ENCODE results near the gene IKBKE. TPM values are rescaled to one million over a fixed set of nuclear protein-coding genes. Genes with fewer than 3 reads are reported as not detected.

IKBKE gene
- total RNA-seq, 2 experiments from 2014 or later, result 15.3 to 17.2 TPM

DNA sequence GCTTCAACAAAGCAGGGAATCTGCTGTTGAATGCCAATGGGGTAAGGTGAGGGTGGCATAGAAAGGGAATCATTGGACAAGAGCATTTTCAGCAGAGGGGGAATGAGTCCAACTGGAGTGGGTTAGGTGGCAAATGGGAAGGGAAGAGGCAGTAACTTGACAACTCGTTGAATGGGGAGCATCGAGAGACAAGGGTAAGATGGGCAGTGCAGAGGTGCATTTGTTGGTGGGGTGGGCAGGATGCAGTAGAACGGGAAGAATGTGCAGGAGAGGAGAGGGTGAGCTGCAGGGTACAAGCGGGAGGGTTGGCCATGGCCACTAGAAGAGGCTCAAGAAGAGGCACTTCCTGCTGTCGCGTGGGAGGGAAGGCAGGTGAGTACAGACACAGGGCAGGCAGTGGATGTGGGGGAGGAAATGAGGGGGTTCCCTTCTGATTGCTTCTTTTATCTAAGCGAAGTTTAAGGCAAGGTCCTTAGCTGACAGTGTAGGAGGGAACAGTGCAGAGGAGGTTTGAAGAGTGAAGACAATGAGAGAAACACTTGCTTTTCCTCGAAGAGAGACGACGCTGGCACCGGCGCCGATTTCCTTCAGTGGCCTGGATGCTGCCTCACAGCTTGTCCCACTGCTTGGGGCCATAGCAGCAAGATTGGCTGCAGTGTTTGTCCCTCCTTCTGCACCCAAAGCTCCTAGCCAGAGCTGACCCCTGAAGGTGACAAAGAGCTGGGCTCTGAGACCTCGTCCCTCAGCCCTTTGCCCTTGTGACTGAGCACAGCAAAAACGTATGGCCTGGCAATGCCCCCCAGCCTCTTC is 3.2 kb upstream of the IKBKE start:
- POLR2A ChIA-PET, result no interaction called here
- H3K36me3 Mint-ChIP-seq (ENCODE audit: low read depth), result peaks cover 5% of the 10 kb centered on the region

DNA sequence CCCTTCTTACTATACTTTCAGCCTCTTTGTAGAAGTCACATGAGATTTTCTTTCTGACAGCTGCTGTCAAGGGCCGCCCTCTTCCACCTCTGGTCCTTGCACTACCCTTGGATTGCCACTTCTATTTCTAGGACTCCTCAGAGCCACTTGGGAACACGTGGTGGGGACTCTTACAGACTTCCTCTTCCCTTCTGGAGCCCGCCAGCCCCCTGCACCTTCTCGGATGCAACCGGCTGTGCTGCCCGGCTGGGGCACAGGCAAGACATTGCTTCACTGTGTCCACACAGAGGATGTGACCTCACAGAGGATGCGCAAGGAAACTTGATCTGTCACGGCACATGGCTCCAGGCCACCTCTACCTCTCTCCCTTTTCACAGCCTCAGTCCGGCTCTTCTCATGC is 2.4 kb upstream of the IKBKE start:
- peak; percentile 38 for DNase-seq
- POLR2A ChIA-PET, result no interaction called here
- no peaks in the 10 kb centered on the region for H3K27me3 Mint-ChIP-seq
- H3K36me3 Mint-ChIP-seq (ENCODE audit: low read depth), result peaks cover 10% of the 10 kb centered on the region
- intact Hi-C loops (cut with DNase I, micrococcal nuclease), result no loop called here
- no peak for ATAC-seq
- H3K9me3 Mint-ChIP-seq (ENCODE audit: low read depth), result no peaks in the 10 kb centered on the region
- H3K27ac Mint-ChIP-seq, result peak overlapping the region; percentile 61
- CTCF ChIA-PET, result interaction anchor here (0.6 to 1.2 kb wide), 3 partner anchors 9 to 135 kb away, joined by 3 to 5 read pairs (median 3); no protein-coding TSS in a partner anchor
- no peak overlapping the region for H3K4me3 Mint-ChIP-seq
- peaks cover 94% of the 10 kb centered on the region for H3K4me1 Mint-ChIP-seq

More for the DNA sequence above, 3.2 kb upstream of the IKBKE start:
- Mint-ChIP-seq H3K9me3 (ENCODE audit: low read depth) (no peaks in the 10 kb centered on the region), H3K27me3 (no peaks in the 10 kb centered on the region), H3K4me3 (no peak overlapping the region), H3K27ac (peak overlapping the region; percentile 10), H3K4me1 (peaks cover 90% of the 10 kb centered on the region)
- CTCF ChIA-PET, result interaction anchor here (0.6 to 1.3 kb wide), 5 partner anchors 10 to 198 kb away, joined by 3 to 8 read pairs (median 4); no protein-coding TSS in a partner anchor
- intact Hi-C loops (cut with DNase I, micrococcal nuclease), result no loop called here
- no peak for ATAC-seq
- peak; percentile 51 for DNase-seq

DNA sequence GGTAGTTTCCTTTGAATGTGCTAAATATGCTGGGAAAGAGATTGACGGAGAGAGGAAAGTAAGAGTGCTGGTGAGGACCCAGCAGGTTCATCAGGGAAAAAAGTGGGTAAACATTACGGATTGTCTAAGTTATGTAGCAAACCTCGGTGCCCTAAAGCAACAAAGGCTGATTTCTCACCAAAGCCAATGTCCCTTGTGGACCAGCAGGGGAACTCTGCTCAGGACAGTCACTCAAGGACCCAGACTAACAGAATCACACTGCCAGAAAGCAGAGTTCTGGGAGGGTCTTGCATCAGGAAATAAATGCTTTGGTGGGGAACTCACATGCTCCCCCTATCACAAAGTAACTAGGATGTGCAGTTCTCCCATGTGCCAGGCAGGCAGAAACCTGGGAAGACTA is 1.7 kb upstream of the IKBKE start:
- H3K9me3 Mint-ChIP-seq (ENCODE audit: low read depth), result no peaks in the 10 kb centered on the region
- no peak for ATAC-seq
- H3K4me3 Mint-ChIP-seq, result no peak overlapping the region
- H3K4me1 Mint-ChIP-seq, result peaks cover 93% of the 10 kb centered on the region
- no peak for DNase-seq
- H3K27ac Mint-ChIP-seq, result peak overlapping the region; percentile 61
- ChIA-PET POLR2A (no interaction called here), CTCF (no interaction called here)
- H3K36me3 Mint-ChIP-seq (ENCODE audit: low read depth), result peaks cover 16% of the 10 kb centered on the region
- intact Hi-C loops (cut with DNase I, micrococcal nuclease), result no loop called here
- H3K27me3 Mint-ChIP-seq, result no peaks in the 10 kb centered on the region

DNA sequence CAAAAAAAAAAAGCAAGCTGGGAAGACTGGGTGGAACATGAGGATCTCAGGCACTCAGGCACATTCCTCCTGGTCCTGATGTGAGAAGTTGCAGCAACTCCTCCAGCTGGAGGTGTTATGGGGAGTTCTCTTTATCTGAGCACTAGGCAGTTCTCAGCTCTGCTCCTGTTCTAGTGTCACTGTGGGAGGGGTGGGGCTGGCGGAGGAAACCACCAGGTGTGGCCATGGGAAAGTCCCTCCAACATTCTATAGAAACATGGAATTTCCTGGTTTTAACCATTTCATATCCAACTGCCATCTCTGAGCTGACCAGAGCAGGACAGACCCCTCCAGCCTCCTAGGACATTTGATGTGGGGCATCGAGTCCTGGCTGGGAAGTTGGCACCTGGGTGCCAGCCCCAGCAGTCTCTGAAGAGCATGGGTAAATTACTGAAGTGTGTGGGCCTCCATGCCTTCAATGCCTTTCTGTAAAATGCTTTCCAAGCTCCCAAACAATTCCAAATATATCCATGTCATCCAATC is 804 bp upstream of the IKBKE start:
- Mint-ChIP-seq H3K27me3 (no peaks in the 10 kb centered on the region), H3K27ac (peak overlapping the region; percentile 91)

DNA sequence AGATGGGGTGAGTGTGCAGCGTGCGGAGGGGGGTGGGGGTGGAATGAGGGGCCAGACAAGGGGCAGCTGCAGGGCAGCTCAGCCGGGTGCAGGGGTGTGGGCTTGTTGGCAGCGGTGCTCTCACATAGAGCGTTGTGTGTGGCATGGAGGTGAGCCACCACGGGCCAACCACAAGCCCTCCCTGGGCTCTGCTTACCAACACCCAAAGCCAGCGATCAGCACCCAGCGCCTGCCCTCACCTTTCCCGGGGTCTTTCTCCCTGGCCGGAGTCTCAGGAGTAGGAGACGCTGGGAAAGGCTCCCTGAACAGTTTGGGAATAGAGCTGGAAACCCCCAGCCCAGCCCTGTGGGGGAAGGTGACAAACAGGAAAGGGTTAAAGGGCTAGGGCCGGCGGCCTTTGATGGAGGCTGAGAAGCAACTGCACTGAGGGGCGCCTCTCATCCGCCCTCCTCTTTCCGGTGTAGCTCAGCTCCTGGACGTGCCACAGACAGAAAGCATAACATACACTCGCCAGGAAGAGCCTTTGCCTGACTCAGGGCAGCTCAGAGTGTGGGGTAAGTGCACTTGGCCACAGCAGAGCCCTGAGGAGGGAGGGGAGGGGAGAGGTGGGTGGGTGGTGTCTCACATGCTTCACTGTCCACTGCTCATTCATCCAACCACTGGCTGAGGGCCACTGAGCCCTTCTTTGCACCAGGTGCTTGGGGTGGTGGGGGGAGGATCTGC is 577 bp downstream of the IKBKE start:
- Mint-ChIP-seq H3K27ac (peak overlapping the region; percentile 91), H3K36me3 (ENCODE audit: low read depth) (peaks cover 33% of the 10 kb centered on the region), H3K4me3 (peak overlapping the region; percentile 83), H3K4me1 (peaks cover 90% of the 10 kb centered on the region), H3K9me3 (ENCODE audit: low read depth) (no peaks in the 10 kb centered on the region), H3K27me3 (no peaks in the 10 kb centered on the region)
- CTCF ChIA-PET, result interaction anchor here (0.6 to 3.2 kb wide), 25 partner anchors 8 to 439 kb away, joined by 3 to 38 read pairs (median 5); partner anchors contain the start of gene DYRK3
- peak; percentile 72 for ATAC-seq
- POLR2A ChIA-PET, result interaction anchor here (0.8 to 1.6 kb wide), 7 partner anchors 9 to 164 kb away, joined by 3 to 6 read pairs (median 3); partner anchors contain the start of gene DYRK3
- DNase-seq, result peak; percentile 77
- intact Hi-C loops (cut with DNase I, micrococcal nuclease), result loop anchor here (1.0 to 10.0 kb wide), 5 partner anchors 36 to 444 kb away; partner anchors contain the start of genes RASSF5 (in 2 of the 2) and IL24 (in 1 of the 2)

More for the DNA sequence above, 804 bp upstream of the IKBKE start:
- peak overlapping the region; percentile 83 for H3K4me3 Mint-ChIP-seq
- ChIA-PET CTCF (interaction anchor here (0.6 to 3.2 kb wide), 20 partner anchors 8 to 440 kb away, joined by 3 to 38 read pairs (median 6); partner anchors contain the start of gene DYRK3), POLR2A (interaction anchor here (0.6 to 1.6 kb wide), 5 partner anchors 10 to 114 kb away, joined by 3 to 6 read pairs (median 3); no protein-coding TSS in a partner anchor)
- intact Hi-C loops (cut with DNase I, micrococcal nuclease), result no loop called here
- DNase-seq, result peak; percentile 59
- H3K9me3 Mint-ChIP-seq (ENCODE audit: low read depth), result no peaks in the 10 kb centered on the region
- H3K4me1 Mint-ChIP-seq, result peaks cover 92% of the 10 kb centered on the region
- no peak for ATAC-seq
- H3K36me3 Mint-ChIP-seq (ENCODE audit: low read depth), result peaks cover 22% of the 10 kb centered on the region

DNA sequence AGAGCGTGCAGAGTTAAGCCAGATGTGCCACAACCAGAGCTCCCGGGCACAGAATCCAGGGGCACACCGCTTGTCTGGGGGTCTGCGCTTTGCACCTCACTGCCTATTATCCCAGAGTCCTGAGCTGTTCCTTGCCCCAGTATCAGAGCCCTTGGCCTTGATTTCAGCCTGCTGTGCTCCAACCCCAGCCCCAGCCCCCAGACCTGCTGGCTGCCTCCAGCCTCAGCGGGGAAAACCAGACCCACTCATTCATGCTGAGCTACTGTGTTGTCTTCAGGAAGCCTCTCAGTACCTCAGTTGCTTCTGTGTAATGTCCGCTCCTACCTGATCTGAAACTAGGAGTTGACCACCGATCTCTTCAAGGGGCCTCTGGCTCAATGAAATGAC is 1.1 kb downstream of the IKBKE start:
- Mint-ChIP-seq H3K27ac (peak overlapping the region; percentile 91), H3K27me3 (no peaks in the 10 kb centered on the region), H3K9me3 (ENCODE audit: low read depth) (no peaks in the 10 kb centered on the region), H3K4me3 (peak overlapping the region; percentile 83), H3K36me3 (ENCODE audit: low read depth) (peaks cover 38% of the 10 kb centered on the region), H3K4me1 (peaks cover 87% of the 10 kb centered on the region)
- DNase-seq (peak; percentile 60), ATAC-seq (peak; percentile 14)
- intact Hi-C loops (cut with DNase I, micrococcal nuclease), result loop anchor here (2.0 to 10.0 kb wide), 4 partner anchors 35 to 443 kb away; partner anchors contain the start of gene RASSF5 (in 2 of the 2)
- CTCF ChIA-PET, result interaction anchor here (0.6 to 3.2 kb wide), 14 partner anchors 8 to 192 kb away, joined by 3 to 38 read pairs (median 5); no protein-coding TSS in a partner anchor
- POLR2A ChIA-PET, result interaction anchor here (0.8 to 1.6 kb wide), 4 partner anchors 9 to 164 kb away, joined by 3 to 4 read pairs (median 3); partner anchors contain the start of gene DYRK3

DNA sequence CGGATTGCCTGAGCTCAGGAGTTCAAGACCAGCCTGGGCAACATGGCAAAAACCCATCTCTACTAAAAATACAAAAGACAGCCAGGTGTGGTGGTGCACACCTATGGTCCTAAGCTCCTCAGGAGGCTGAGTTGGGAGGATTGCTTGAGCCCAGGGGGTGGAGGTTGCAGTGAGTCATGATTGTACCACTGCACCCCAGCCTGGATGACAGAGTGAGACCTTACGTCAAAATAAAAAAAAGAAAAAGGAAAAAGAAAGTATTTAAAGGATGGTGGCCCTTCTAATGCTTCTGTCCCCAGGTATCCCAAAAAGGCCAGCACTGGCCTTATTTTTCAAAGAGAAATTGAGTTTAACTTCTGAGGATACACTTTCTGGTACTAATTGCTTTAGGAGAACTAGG is 1.7 kb downstream of the IKBKE start:
- H3K27ac Mint-ChIP-seq, result peak overlapping the region; percentile 91
- DNase-seq (peak; percentile 60), ATAC-seq (no peak)
- H3K27me3 Mint-ChIP-seq, result no peaks in the 10 kb centered on the region
- no peaks in the 10 kb centered on the region for H3K9me3 Mint-ChIP-seq (ENCODE audit: low read depth)
- intact Hi-C loops (cut with DNase I, micrococcal nuclease), result loop anchor here in 1 of 2 experiments (5.0 to 10.0 kb wide), 2 partner anchors 110 to 443 kb away; no protein-coding TSS in a partner anchor
- H3K4me1 Mint-ChIP-seq, result peaks cover 81% of the 10 kb centered on the region
- ChIA-PET CTCF (interaction anchor here (0.6 to 3.2 kb wide), 9 partner anchors 7 to 192 kb away, joined by 3 to 38 read pairs (median 5); no protein-coding TSS in a partner anchor), POLR2A (no interaction called here)
- H3K4me3 Mint-ChIP-seq, result peak overlapping the region; percentile 83
- H3K36me3 Mint-ChIP-seq (ENCODE audit: low read depth), result peaks cover 44% of the 10 kb centered on the region

DNA sequence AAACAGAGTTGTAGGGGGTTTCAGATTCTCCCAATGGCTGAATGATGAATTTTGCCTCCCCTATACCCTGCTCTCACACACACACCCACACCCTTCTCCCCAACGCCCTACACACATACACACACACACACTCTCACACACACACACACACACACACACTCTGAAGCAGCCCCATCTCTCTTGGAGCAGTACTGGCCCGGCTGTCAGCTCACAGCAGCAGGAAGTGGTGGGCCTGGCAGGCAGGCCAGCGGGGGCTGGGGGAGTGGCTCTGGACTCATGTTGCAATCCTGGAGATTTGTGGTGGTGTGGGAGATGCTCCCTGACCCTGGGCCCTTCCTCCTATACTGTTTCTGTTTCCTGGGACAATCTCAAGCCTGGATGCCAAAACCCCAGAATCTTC is 2.2 kb downstream of the IKBKE start:
- CTCF ChIA-PET, result interaction anchor here (1.2 to 3.2 kb wide), 2 partner anchors 9 to 11 kb away, joined by 5 to 34 read pairs; no protein-coding TSS in a partner anchor
- H3K27me3 Mint-ChIP-seq, result no peaks in the 10 kb centered on the region
- peaks cover 47% of the 10 kb centered on the region for H3K36me3 Mint-ChIP-seq (ENCODE audit: low read depth)
- H3K4me1 Mint-ChIP-seq, result peaks cover 76% of the 10 kb centered on the region
- H3K27ac Mint-ChIP-seq, result peak overlapping the region; percentile 91
- DNase-seq, result peak; percentile 50
- ATAC-seq, result no peak
- peak overlapping the region; percentile 83 for H3K4me3 Mint-ChIP-seq
- intact Hi-C loops (cut with DNase I, micrococcal nuclease), result loop anchor here in 1 of 2 experiments (5.0 to 10.0 kb wide), 2 partner anchors 110 to 442 kb away; no protein-coding TSS in a partner anchor
- POLR2A ChIA-PET, result interaction anchor here (0.6 kb wide), 1 partner anchor 111 kb away, joined by 3 read pairs; no protein-coding TSS in a partner anchor
- H3K9me3 Mint-ChIP-seq (ENCODE audit: low read depth), result no peaks in the 10 kb centered on the region

DNA sequence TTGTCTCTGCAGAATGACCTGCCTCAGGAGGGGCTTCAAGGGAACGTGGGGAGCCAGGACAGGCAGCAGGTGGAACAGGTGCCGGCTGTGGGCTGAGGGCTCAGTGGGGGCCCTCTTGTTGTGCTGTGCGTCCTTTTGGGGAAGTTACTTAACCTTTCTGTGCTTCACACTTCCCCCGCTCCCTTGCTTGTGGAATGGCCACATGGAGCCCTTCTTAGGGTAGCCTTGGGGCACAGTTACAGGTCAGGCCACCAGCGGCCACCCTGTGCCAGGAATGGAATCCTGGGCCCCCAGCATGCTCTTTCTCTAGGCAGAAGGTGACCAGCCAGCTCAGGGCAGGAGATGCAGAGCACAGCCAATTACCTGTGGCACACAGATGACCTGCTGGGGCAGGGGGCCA is 2.6 kb downstream of the IKBKE start:
- peaks cover 72% of the 10 kb centered on the region for H3K4me1 Mint-ChIP-seq
- DNase-seq, result no peak
- H3K36me3 Mint-ChIP-seq (ENCODE audit: low read depth), result peaks cover 47% of the 10 kb centered on the region
- POLR2A ChIA-PET, result interaction anchor here (0.6 kb wide), 1 partner anchor 111 kb away, joined by 3 read pairs; no protein-coding TSS in a partner anchor
- peak overlapping the region; percentile 91 for H3K27ac Mint-ChIP-seq
- CTCF ChIA-PET, result interaction anchor here (0.6 to 0.8 kb wide), 3 partner anchors 72 to 893 kb away, joined by 3 read pairs; no protein-coding TSS in a partner anchor
- peak overlapping the region; percentile 83 for H3K4me3 Mint-ChIP-seq
- no peaks in the 10 kb centered on the region for H3K9me3 Mint-ChIP-seq (ENCODE audit: low read depth)
- H3K27me3 Mint-ChIP-seq, result no peaks in the 10 kb centered on the region
- intact Hi-C loops (cut with DNase I, micrococcal nuclease), result loop anchor here in 1 of 2 experiments (5.0 to 10.0 kb wide), 2 partner anchors 109 to 442 kb away; no protein-coding TSS in a partner anchor
- no peak for ATAC-seq

DNA sequence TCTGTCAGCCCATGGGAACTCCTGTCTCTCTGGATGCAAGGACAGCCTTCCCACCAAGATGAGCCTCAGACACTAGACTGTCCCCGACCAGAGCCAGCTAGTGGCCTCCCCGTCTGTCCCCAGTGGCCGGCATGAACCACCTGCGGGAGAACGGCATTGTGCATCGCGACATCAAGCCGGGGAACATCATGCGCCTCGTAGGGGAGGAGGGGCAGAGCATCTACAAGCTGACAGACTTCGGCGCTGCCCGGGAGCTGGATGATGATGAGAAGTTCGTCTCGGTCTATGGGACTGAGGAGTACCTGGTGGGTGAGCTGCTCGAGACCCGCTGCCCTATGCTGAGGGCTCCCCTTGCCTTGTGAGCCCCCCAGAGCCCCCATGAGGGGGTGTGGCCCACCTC is 5.8 kb downstream of the IKBKE start:
- peaks cover 60% of the 10 kb centered on the region for H3K36me3 Mint-ChIP-seq (ENCODE audit: low read depth)
- intact Hi-C loops (cut with DNase I, micrococcal nuclease), result loop anchor here in 1 of 2 experiments (10.0 kb wide), 1 partner anchor 439 kb away; no protein-coding TSS in a partner anchor
- ATAC-seq, result no peak
- H3K27me3 Mint-ChIP-seq, result no peaks in the 10 kb centered on the region
- H3K4me3 Mint-ChIP-seq, result no peak overlapping the region
- peaks cover 55% of the 10 kb centered on the region for H3K4me1 Mint-ChIP-seq
- no peaks in the 10 kb centered on the region for H3K9me3 Mint-ChIP-seq (ENCODE audit: low read depth)
- H3K27ac Mint-ChIP-seq, result no peak overlapping the region
- no peak for DNase-seq
- ChIA-PET POLR2A (interaction anchor here (0.8 kb wide), 1 partner anchor 23 kb away, joined by 3 read pairs; no protein-coding TSS in a partner anchor), CTCF (interaction anchor here (0.7 to 4.7 kb wide), 3 partner anchors 14 to 1122 kb away, joined by 4 to 55 read pairs (median 4); no protein-coding TSS in a partner anchor)
